OCI-LY3 (cell line): ENCODE measurements around the gene PRR7.

Experiments used
- H2AFZ ChIP-seq: fragments of 200-600, 300-600 bp; shearing (Covaris generic); 2 replicates; pipeline ENCODE4 v1.6.0; 2014; ENCODE audit warnings: antibody characterized with exemption, low read depth, low read length
- H3K27ac ChIP-seq: fragments of 200-600, 300-600 bp; sonication (generic); 2 replicates; pipeline ENCODE4 v1.5.1; 2014; ENCODE audit warnings: mild to moderate bottlenecking, low read length, moderate library complexity, mixed read lengths
- H3K27me3 ChIP-seq: fragments of 200-600, 300-600 bp; sonication (generic); 2 replicates; pipeline ENCODE4 v1.6.1; 2014; ENCODE audit warnings: low read depth, low read length, mixed read lengths
- H3K36me3 ChIP-seq: fragments of 200-600, 300-600 bp; sonication (generic); replicated peaks from 2 replicates; pipeline ENCODE3; 2014; ENCODE audit warnings: low read depth, low read length, mixed read lengths
- H3K4me1 ChIP-seq: fragments of 300-600, 200-600 bp; sonication (generic); 2 replicates; pipeline ENCODE4 v1.6.1; 2014; ENCODE audit warnings: low read length, mixed read lengths
- H3K4me2 ChIP-seq: fragments of 200-600, 300-600 bp; sonication (generic); 2 replicates; pipeline ENCODE4 v1.6.1; 2014; ENCODE audit warnings: low read length, mixed read lengths
- H3K4me3 ChIP-seq: fragments of 300-600, 200-600 bp; sonication (generic); 2 replicates; pipeline ENCODE4 v1.5.1; 2014; ENCODE audit warnings: antibody characterized with exemption, mild to moderate bottlenecking, low read length, moderate library complexity
- H3K79me2 ChIP-seq: fragments of 300-600, 200-600 bp; shearing (Covaris generic); 2 replicates; pipeline ENCODE4 v1.6.1; 2014; ENCODE audit warnings: mild to moderate bottlenecking, low read length, mixed read lengths
- H3K9ac ChIP-seq: fragments of 300-600, 200-600 bp; shearing (Covaris generic); 2 replicates; pipeline ENCODE4 v1.6.0; 2014; ENCODE audit warnings: mild to moderate bottlenecking, low read length, moderate library complexity
- H3K9me3 ChIP-seq: fragments of 200-600, 300-600 bp; shearing (Covaris generic); 2 replicates; pipeline ENCODE4 v1.6.1; 2014; ENCODE audit warnings: low read length, mixed read lengths; ENCODE audit not compliant: insufficient read depth
- H4K20me1 ChIP-seq: fragments of 200-600, 300-600 bp; sonication (generic); 2 replicates; pipeline ENCODE4 v1.6.1; 2016; ENCODE audit warnings: low read length, mixed read lengths; ENCODE audit not compliant: insufficient read depth
- EZH2phosphoT487 ChIP-seq: fragments of 200-600 bp; shearing (Covaris generic); IDR thresholded peaks from 2 replicates; pipeline ENCODE4 v1.6.1; 2018; ENCODE audit warnings: antibody characterized with exemption, mixed run types, low read depth
- TF ChIP-seq, protein P1 (sequence below): fragments of 200-600, 300-600 bp; sonication (generic); IDR thresholded peaks from 2 replicates; pipeline ENCODE4 v1.5.1; 2014; ENCODE audit warnings: antibody characterized with exemption, low read length, low read depth

PRR7 gene

DNA sequence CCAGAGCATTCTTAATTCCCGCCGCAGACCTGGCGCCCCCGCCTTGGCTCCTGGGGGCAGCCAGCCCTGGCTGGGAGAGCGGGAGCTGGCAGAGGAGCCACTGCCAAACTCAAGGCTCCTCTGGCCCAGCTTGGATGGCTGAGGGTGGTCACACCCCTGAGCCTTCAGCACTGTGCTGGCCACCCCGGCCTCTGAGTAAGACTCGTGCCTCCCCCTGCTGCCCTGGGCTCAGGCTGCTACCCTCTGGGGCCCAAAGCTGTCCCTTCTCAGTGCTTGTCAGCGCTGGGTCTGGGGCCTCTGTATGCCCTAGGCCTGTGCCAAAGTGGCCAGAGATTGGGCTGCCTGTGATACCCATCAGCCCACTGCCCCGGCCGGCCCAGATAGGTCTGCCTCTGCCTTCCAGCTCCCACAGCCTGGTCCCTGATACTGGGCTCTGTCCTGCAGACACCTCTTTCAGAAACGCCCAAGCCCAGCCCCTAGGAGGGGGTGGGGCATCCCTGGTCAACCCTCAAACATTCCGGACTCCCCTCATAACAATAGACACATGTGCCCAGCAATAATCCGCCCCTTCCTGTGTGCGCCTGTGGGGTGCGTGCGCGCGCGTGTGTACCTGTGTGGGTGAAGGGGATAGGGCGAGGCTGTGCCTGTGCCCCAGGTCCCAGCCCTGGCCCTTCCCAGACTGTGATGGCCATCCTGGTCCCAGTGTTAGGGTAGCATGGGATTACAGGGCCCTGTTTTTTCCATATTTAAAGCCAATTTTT is 4.4 kb upstream of the PRR7 start:
- Histone ChIP-seq H2AFZ (no peak overlapping the region), H3K27ac (no peak overlapping the region), H3K27me3 (no peaks in the 10 kb centered on the region), H3K4me2 (no peak overlapping the region), H3K79me2 (no peaks in the 10 kb centered on the region), H3K36me3 (peaks cover 6% of the 10 kb centered on the region), H3K4me1 (peaks cover 20% of the 10 kb centered on the region), H3K9ac (no peak overlapping the region), H3K4me3 (no peak overlapping the region), H3K9me3 (no peaks in the 10 kb centered on the region), H4K20me1 (no peaks in the 10 kb centered on the region; the same call in 1 of the 2 replicates)
- TF ChIP-seq, protein P1, sequence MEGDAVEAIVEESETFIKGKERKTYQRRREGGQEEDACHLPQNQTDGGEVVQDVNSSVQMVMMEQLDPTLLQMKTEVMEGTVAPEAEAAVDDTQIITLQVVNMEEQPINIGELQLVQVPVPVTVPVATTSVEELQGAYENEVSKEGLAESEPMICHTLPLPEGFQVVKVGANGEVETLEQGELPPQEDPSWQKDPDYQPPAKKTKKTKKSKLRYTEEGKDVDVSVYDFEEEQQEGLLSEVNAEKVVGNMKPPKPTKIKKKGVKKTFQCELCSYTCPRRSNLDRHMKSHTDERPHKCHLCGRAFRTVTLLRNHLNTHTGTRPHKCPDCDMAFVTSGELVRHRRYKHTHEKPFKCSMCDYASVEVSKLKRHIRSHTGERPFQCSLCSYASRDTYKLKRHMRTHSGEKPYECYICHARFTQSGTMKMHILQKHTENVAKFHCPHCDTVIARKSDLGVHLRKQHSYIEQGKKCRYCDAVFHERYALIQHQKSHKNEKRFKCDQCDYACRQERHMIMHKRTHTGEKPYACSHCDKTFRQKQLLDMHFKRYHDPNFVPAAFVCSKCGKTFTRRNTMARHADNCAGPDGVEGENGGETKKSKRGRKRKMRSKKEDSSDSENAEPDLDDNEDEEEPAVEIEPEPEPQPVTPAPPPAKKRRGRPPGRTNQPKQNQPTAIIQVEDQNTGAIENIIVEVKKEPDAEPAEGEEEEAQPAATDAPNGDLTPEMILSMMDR = no peak
- no peak for TF ChIP-seq EZH2phosphoT487

DNA sequence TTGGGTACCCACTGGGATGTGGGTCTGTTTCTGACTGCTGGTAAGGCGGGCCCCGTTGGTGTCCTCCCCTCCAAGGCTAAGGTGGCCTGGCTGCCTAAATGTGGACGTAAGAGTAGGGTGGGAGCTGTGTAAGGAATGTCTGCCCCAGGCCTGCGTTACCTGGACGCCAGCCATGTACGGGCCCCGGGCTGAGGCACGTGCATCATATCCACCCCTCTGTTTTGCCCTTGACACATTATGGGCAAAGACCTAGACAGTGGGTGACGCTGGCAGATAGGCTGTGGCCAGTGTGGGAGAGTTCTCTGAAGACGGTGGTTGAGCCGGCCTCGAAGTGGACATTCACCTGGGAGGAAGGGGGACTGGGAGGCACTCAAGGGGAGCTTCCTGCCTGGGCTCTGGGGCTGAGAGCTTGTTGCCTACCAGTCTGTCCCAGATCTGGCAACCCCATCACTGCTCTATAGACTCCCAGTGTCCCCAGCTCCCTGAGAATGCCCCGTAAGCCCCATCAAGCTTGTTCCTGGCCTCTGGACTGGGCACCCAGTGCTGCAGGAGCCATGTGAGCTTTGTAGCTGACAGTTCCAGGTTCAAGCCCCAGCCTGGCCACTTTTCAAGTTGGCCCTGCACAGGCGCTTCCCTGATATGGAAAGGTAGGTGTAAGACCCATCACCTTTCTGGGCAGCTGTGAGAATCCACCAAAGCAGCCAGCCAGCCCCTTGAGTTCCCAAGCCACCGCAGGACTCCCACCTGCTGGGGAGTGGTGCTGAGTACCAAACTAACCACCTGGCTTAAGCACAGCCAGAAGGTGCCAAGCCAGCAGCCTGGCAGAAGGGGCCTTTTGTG is 3.2 kb upstream of the PRR7 start:
- Histone ChIP-seq H3K27ac (no peak overlapping the region), H4K20me1 (no peaks in the 10 kb centered on the region; the same call in 1 of the 2 replicates), H3K4me3 (no peak overlapping the region), H3K36me3 (no peaks in the 10 kb centered on the region), H2AFZ (no peak overlapping the region), H3K9ac (no peak overlapping the region), H3K4me1 (peaks cover 30% of the 10 kb centered on the region), H3K4me2 (no peak overlapping the region), H3K79me2 (no peaks in the 10 kb centered on the region), H3K9me3 (no peaks in the 10 kb centered on the region), H3K27me3 (no peaks in the 10 kb centered on the region)
- TF ChIP-seq EZH2phosphoT487 = no peak
- TF ChIP-seq, protein P1 = no peak

DNA sequence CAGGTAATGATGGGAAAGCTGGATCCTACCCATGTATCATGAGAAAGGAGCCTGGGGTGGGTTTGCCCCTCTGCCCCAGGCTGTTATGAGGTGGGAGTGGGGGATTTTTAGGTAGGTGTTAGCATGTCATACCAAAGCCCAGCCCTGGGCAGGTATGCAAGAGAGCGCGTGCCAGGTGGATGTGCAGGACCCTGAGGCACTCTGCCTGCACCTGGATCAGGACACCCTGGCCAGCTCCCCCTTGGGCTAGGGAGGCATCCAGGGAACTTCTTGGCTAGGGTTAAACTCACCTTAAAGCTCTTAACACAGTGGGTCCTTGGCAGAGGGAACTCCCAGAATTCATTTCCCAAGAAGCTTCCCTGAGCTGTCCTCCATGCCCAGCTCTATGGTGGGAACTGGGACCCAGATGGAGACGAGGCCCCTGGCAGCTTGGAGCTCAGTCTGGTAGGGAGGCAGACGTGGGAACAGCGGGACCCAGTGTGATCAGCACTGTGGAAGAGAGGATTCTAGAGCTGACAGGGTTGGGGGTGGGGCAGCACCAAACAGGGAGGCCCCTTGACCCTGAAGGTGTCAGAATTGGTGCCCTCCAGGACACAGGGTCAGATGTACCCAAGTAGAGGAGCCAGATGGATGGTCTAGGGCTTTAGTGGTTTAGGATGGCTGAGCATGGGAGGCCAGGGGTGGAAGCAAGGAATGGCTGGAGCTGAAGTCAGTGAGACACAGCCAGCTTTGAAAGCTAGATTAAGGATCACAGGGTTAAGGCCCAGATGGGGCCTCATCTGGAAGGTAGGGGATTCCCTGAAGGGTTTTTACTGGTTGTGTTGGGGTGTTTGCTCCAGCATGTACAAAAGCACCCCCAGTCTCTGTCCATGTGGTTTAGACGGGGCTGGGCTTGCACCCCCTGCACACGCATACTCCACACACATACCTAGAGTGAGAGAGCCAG is 2.2 kb upstream of the PRR7 start:
- peaks cover 35% of the 10 kb centered on the region for H3K4me1 ChIP-seq
- TF ChIP-seq, protein P1 = no peak
- no peaks in the 10 kb centered on the region for H4K20me1 ChIP-seq
- no peak overlapping the region for H3K4me2 ChIP-seq
- H3K27ac ChIP-seq = no peak overlapping the region
- H3K79me2 ChIP-seq = no peaks in the 10 kb centered on the region
- H3K27me3 ChIP-seq = no peaks in the 10 kb centered on the region
- no peak overlapping the region for H2AFZ ChIP-seq
- no peaks in the 10 kb centered on the region for H3K36me3 ChIP-seq
- H3K9me3 ChIP-seq = no peaks in the 10 kb centered on the region
- no peak overlapping the region for H3K4me3 ChIP-seq
- H3K9ac ChIP-seq = no peak overlapping the region
